ENCODE measurements around the gene CCDC82. TPM values are rescaled to one million over a fixed set of nuclear protein-coding genes. Genes with fewer than 3 reads are reported as not detected.

Gene CCDC82
- total RNA-seq, 3 donors from 2014 or later = 17.6 to 23.8 (median 20.7) TPM

DNA sequence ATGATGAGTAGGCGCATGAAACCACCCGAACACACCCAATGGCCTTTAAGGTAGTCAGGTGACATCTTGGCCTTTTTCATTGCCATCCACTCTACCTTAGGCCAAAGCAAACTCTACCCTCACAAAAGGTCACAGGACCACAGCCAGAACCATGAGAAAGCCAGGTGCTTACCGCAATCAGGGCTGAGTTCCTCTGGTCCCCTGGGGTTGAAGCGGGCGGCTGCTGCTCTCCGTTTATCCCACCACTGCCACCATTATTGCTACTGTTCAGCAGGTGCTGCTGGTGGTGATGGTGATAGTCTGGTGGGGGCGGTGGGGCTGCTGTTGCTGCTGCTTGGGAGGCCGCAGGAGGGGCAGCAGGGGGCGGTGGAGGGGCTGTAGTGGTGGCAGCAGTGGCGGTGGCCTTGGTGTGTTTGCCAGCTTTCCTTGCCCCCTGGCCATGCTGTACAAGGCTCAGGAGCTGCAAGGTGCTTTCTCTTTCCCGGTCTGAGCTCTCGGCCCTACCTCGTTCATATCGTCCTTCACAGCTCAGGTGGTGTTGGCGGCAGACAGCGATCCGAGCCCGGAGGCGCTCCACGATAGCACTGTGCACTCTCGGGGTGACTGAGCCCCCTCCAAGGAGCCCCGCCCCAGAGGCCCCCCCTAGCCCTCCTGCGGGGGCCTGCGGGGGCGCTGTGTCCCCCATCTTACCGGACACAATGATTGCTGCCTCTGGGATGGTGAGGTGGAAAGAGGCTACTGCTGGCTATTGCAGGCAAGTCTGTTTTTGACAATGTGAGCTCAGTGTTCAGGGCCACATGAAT, 48.3 kb downstream of the CCDC82 start:
- Mint-ChIP-seq H3K4me1 (ENCODE audit: low read depth) (peaks cover 50% of the 10 kb centered on the region), H3K36me3 (ENCODE audit: insufficient read depth) (peaks cover 19% of the 10 kb centered on the region), H3K4me3 (peak overlapping the region; percentile 99), H3K27me3 (ENCODE audit: low read depth) (no peaks in the 10 kb centered on the region), H3K9me3 (no peaks in the 10 kb centered on the region)
- DNase-seq (peak; percentile 61), ATAC-seq (peak; percentile 39 to 42)

DNA sequence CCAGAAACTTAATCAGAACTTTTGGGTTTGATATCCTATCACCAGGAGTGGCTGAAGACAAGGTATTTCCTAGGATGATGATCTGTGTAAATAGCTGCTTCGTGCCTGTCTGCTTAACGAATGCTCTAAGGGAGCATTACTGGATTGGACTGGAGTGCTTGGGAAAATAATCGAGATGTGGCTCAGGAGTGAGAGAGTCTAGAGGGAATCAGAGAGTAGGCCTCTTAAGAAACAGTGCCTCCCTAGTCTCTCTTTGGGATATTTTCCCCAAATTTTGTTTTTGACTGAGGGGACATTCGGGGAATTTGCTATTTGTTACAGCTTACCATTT, 49.2 kb downstream of the CCDC82 start:
- Mint-ChIP-seq H3K27me3 (ENCODE audit: low read depth) (no peaks in the 10 kb centered on the region), H3K4me1 (ENCODE audit: low read depth) (peaks cover 59% of the 10 kb centered on the region), H3K9me3 (no peaks in the 10 kb centered on the region), H3K4me3 (peak overlapping the region; percentile 99), H3K36me3 (ENCODE audit: insufficient read depth) (peaks cover 25% of the 10 kb centered on the region)
- no peak for ATAC-seq
- DNase-seq = no peak

- Mint-ChIP-seq H3K36me3 (ENCODE audit: insufficient read depth) (peaks cover 28% of the 10 kb centered on the region), H3K4me3 (peak overlapping the region; percentile 99), H3K9me3 (no peaks in the 10 kb centered on the region), H3K4me1 (ENCODE audit: low read depth) (peaks cover 62% of the 10 kb centered on the region), H3K27me3 (ENCODE audit: low read depth) (no peaks in the 10 kb centered on the region)
- no peak for ATAC-seq
- DNase-seq = no peak
Measured at GRCh38 chr11:96339706-96340554, 49.8 kb downstream of the CCDC82 start.

GRCh38 chr11:96338910-96339705, 50.6 kb downstream of the CCDC82 start:
- Mint-ChIP-seq H3K9me3 (no peaks in the 10 kb centered on the region), H3K27me3 (ENCODE audit: low read depth) (no peaks in the 10 kb centered on the region), H3K4me3 (peak overlapping the region; percentile 99), H3K4me1 (ENCODE audit: low read depth) (peaks cover 69% of the 10 kb centered on the region), H3K36me3 (ENCODE audit: insufficient read depth) (peaks cover 35% of the 10 kb centered on the region)
- peak; percentile 20 for DNase-seq
- peak; percentile 8 to 13 for ATAC-seq

GRCh38 chr11:96337541-96338431, 51.9 kb downstream of the CCDC82 start:
- H3K4me1 Mint-ChIP-seq (ENCODE audit: low read depth) = peaks cover 72% of the 10 kb centered on the region
- peak; percentile 52 to 57 for ATAC-seq
- peak overlapping the region; percentile 99 for H3K4me3 Mint-ChIP-seq
- H3K9me3 Mint-ChIP-seq = no peaks in the 10 kb centered on the region
- peak; percentile 19 for DNase-seq
- peaks cover 38% of the 10 kb centered on the region for H3K36me3 Mint-ChIP-seq (ENCODE audit: insufficient read depth)
- no peaks in the 10 kb centered on the region for H3K27me3 Mint-ChIP-seq (ENCODE audit: low read depth)

DNA sequence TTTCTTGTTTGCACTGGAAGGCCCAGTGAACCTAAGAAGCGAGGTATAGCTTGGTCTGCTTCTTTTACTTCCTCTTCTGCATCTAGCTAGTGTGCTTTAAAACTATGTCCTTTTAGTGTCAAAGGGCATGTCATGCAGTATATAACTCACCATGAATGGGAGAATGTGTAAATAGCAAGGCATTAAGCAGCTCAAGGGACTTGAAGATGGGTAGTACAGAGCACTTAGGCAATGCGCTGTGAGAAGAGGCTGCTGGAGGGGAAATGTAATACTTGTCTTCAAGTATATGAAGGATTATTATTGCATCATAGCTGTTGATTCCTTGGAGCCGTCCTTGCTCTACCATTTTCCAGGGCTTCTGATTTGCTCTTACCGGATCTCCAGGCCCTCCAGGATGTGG, 54.3 kb downstream of the CCDC82 start:
- no peaks in the 10 kb centered on the region for H3K9me3 Mint-ChIP-seq
- peaks cover 88% of the 10 kb centered on the region for H3K4me1 Mint-ChIP-seq (ENCODE audit: low read depth)
- no peaks in the 10 kb centered on the region for H3K27me3 Mint-ChIP-seq (ENCODE audit: low read depth)
- ATAC-seq = no peak
- no peak for DNase-seq
- no peak overlapping the region for H3K4me3 Mint-ChIP-seq
- peaks cover 39% of the 10 kb centered on the region for H3K36me3 Mint-ChIP-seq (ENCODE audit: insufficient read depth)

DNA sequence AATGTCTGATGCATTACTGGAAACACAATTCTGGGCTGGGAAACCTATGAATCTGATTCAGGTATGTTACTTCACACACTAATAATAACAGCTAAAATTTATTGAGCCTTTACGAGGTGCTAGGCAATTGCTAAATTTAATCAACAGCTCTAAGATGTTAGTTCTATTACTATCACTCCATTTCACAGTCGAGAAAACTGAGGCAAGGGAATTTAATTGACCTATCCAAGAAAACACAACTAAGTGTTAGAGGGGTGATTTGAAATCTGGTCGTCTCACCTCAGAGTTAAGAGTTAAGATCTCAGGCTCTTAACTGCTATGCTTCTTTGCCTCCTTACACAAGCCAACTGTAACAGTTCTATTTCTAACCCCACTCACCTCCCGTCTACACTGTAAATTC, 55.5 kb downstream of the CCDC82 start:
- no peaks in the 10 kb centered on the region for H3K27me3 Mint-ChIP-seq (ENCODE audit: low read depth)
- no peaks in the 10 kb centered on the region for H3K9me3 Mint-ChIP-seq
- peaks cover 43% of the 10 kb centered on the region for H3K36me3 Mint-ChIP-seq (ENCODE audit: insufficient read depth)
- ATAC-seq (no peak), DNase-seq (no peak)
- H3K4me3 Mint-ChIP-seq = no peak overlapping the region
- H3K4me1 Mint-ChIP-seq (ENCODE audit: low read depth) = peaks cover 91% of the 10 kb centered on the region

GRCh38 chr11:96333191-96333719, 56.5 kb downstream of the CCDC82 start:
- DNase-seq (no peak), ATAC-seq (no peak)
- Mint-ChIP-seq H3K36me3 (ENCODE audit: insufficient read depth) (peaks cover 47% of the 10 kb centered on the region), H3K9me3 (no peaks in the 10 kb centered on the region), H3K27me3 (ENCODE audit: low read depth) (no peaks in the 10 kb centered on the region), H3K4me3 (no peak overlapping the region), H3K4me1 (ENCODE audit: low read depth) (peaks cover 90% of the 10 kb centered on the region)

DNA sequence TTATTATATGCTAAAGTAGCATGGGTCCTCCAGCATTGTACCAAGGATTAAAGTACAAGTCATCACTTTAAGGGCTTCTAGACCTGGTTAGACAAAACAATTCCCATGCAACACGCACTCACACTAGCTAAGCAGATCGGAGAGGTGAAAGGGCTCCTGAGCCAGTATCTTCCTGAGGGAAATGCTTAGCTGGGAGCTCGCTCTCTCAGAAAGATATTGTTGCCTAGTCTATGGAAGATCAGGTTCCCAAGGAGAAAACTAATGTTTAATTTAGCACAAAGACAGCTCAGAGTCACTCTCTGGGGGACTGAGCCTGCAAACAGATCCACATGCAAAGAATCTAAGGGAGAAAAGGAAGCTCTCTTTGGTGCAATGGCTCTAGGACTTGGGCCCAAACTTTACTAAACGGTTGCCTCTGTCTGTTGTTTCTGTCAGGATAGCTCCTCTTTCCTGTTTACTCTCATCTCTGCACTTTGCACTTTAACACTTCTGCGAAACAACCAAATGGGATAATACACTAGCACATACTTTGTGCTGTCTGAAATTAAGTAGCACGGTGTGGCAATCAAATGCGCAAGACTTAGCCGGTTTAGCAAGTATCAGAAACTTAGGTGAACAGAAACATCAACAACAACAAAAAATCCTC, 57.5 kb downstream of the CCDC82 start:
- peaks cover 40% of the 10 kb centered on the region for H3K36me3 Mint-ChIP-seq (ENCODE audit: insufficient read depth)
- DNase-seq (no peak), ATAC-seq (no peak)
- peak overlapping the region; percentile 3 for H3K4me3 Mint-ChIP-seq
- H3K9me3 Mint-ChIP-seq = no peaks in the 10 kb centered on the region
- no peaks in the 10 kb centered on the region for H3K27me3 Mint-ChIP-seq (ENCODE audit: low read depth)
- peaks cover 81% of the 10 kb centered on the region for H3K4me1 Mint-ChIP-seq (ENCODE audit: low read depth)

DNA sequence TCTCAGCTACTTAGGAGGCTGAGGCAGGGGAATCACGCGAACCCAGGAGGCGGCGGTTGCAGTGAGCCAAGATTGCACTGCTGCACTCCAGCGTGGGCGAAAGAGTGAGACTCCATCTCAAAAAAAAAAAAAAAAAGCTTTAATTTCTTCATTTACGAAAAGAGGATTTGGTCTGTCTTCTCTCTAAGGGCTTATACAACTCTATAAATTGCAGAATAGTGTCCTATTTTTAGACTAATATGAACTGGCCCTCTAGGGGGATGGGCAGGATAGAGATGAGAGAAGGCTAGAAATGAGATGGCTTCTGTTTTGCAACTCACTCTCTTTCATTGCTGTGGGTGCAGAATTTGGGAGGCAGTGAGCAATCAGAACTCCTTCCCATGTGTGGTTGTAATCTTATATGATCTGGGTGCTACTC, 58.0 kb downstream of the CCDC82 start:
- ATAC-seq (no peak), DNase-seq (no peak)
- Mint-ChIP-seq H3K9me3 (no peaks in the 10 kb centered on the region), H3K36me3 (ENCODE audit: insufficient read depth) (peaks cover 43% of the 10 kb centered on the region), H3K4me1 (ENCODE audit: low read depth) (peaks cover 77% of the 10 kb centered on the region), H3K27me3 (ENCODE audit: low read depth) (no peaks in the 10 kb centered on the region), H3K4me3 (peak overlapping the region; percentile 3)

DNA sequence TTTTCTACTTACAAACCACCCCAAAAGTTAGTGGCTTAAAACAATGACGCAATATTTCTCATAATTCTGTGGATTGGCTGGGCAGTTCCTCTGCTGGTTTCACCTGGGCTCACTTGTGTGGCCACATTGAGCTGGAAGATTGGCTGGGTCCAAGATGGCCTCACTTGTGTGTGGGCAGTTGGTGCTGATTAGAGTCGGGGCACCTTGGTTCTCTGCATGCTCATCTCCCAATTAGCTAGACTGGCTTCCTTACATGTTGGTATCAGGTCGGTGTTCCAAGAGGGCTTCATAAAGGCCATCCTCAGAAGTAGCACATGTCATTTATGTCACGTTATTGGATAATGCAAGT, 59.2 kb downstream of the CCDC82 start:
- Mint-ChIP-seq H3K9me3 (no peaks in the 10 kb centered on the region), H3K4me3 (no peak overlapping the region), H3K36me3 (ENCODE audit: insufficient read depth) (peaks cover 41% of the 10 kb centered on the region), H3K4me1 (ENCODE audit: low read depth) (peaks cover 74% of the 10 kb centered on the region), H3K27me3 (ENCODE audit: low read depth) (no peaks in the 10 kb centered on the region)
- DNase-seq = no peak
- no peak for ATAC-seq

- H3K36me3 Mint-ChIP-seq (ENCODE audit: insufficient read depth) = peaks cover 40% of the 10 kb centered on the region
- peaks cover 75% of the 10 kb centered on the region for H3K4me1 Mint-ChIP-seq (ENCODE audit: low read depth)
- H3K9me3 Mint-ChIP-seq = no peaks in the 10 kb centered on the region
- H3K4me3 Mint-ChIP-seq = no peak overlapping the region
- DNase-seq (no peak), ATAC-seq (no peak)
- H3K27me3 Mint-ChIP-seq (ENCODE audit: low read depth) = no peaks in the 10 kb centered on the region
Measured at GRCh38 chr11:96329855-96330510, 59.7 kb downstream of the CCDC82 start.

DNA sequence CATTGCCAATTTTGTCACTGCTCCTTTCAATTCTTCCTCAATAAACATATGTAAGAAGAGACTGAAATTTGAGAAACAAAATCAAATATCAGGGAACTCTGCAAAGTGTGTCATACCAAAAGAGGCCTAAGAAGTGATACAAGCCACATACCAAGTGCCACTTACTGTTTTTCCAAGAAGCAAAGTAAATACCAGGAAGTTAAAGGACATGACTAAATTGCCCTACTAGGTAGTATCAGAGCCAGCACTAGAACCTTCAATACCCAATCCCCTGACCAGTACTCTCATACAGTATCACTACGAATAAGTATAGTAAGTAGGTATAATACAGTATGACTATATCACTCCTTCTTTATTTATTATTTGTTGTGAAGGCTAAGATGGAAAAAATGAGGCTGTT, 60.3 kb downstream of the CCDC82 start:
- DNase-seq = no peak
- Mint-ChIP-seq H3K9me3 (no peaks in the 10 kb centered on the region), H3K36me3 (ENCODE audit: insufficient read depth) (peaks cover 37% of the 10 kb centered on the region), H3K4me1 (ENCODE audit: low read depth) (peaks cover 76% of the 10 kb centered on the region), H3K4me3 (no peak overlapping the region), H3K27me3 (ENCODE audit: low read depth) (no peaks in the 10 kb centered on the region)
- peak; percentile 62 to 63 for ATAC-seq

All from activated T-cell treated with anti-CD3 and anti-CD28 coated beads, Interleukin-2, amount 50 U/mL, for 4 hours (primary cell).